Activated B cell treated with CpG ODN at 0.5 μM for 24 hours (primary cell): ENCODE data around the gene TBC1D16. TPM values are rescaled to one million over a fixed set of nuclear protein-coding genes. Genes with fewer than 3 reads are reported as not detected.

Experiments
- ATAC-seq: fragments of 200-7000 bp; cut with Tn5 transposase; one replicate; pipeline ENCODE4 v1.10.0; 2021; ENCODE audit warnings: low read depth, mild to moderate bottlenecking, moderate library complexity
- CTCF ChIA-PET: fragments of 350-600 bp; sonication (Branson Sonifier 250); formaldehyde crosslinking; loops from one replicate; lab custom pipeline; 2021; ENCODE audit warnings: antibody characterized with exemption; lab: Charles Lee
- POLR2A ChIA-PET: fragments of 350-600 bp; sonication (Branson Sonifier 250); formaldehyde crosslinking; loops from one replicate; lab custom pipeline; 2021; ENCODE audit warnings: antibody characterized with exemption; lab: Charles Lee
- DNase-seq: peaks from one replicate; pipeline ENCODE4 v3.0.0; 2022
- H3K27ac Mint-ChIP-seq: one replicate; pipeline ENCODE4 v1.8.0; 2020; ENCODE audit warnings: mixed read lengths
- H3K27me3 Mint-ChIP-seq: one replicate; pipeline ENCODE4 v1.8.0; 2021; ENCODE audit warnings: mixed read lengths
- H3K36me3 Mint-ChIP-seq: one replicate; pipeline ENCODE4 v1.8.0; 2021; ENCODE audit warnings: low read depth, mixed read lengths
- H3K4me1 Mint-ChIP-seq: one replicate; pipeline ENCODE4 v1.8.0; 2021; ENCODE audit warnings: mixed read lengths
- H3K4me3 Mint-ChIP-seq: one replicate; pipeline ENCODE4 v1.8.0; 2020; ENCODE audit warnings: mild to moderate bottlenecking, mixed read lengths
- H3K9me3 Mint-ChIP-seq: one replicate; pipeline ENCODE4 v1.8.0; 2020; ENCODE audit warnings: mixed read lengths
- intact Hi-C: fragments of 100-400 bp; cut with micrococcal nuclease; formaldehyde crosslinking; loops from one replicate; pipeline ENCODE4 v1.15.1; 2024
- total RNA-seq: library from RNA; stranded (reverse); gene quantifications from 2 replicates; pipeline ENCODE4 v1.2.3, GENCODE V29; 2022
- TF ChIP-seq, protein P1 (sequence below): fragments of 200-600 bp; IDR thresholded peaks from one replicate; pipeline ENCODE4 v1.8.0; 2022; ENCODE audit warnings: antibody characterized with exemption, mild to moderate bottlenecking

TBC1D16 gene
- total RNA-seq, 1 donor from 2014 or later, result 2.6 TPM

DNA sequence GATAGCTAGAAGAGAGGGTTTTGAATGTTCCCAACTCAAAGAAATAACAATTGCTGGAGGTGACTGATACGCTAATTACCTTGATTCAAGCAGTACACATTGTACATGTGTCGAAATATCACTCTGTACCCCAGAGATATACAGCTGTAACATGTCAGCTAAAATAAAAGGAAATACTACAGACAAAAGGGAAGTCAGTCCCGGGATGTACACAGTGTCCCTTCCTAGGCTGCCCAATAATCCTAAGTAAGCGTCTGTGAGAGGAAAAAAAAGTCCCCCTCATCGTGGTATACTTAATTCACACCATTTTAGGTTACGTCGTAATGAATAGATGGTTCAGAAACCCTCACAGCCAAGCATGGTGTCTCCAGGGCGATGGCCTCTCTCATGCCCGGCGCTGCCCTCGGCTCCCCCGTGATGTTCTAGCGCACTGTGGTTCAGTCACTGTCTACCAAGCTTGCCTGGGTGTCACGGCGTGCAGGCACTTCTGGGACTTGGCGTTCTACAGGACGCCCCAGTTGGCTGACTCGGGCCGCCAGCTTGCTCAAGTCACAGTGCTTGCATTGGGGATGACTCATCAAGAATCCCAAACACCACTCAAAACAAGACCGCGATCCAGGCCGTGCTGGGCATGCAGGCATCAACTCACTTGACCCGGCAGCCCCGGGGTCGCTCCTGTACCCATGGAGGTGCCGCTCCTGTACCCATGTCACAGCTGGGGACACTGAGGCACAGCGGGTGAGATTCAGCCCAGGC lies 28.3 kb upstream of the TBC1D16 start:
- Mint-ChIP-seq H3K4me3 (no peak overlapping the region), H3K4me1 (no peaks in the 10 kb centered on the region), H3K27me3 (no peaks in the 10 kb centered on the region), H3K36me3 (no peaks in the 10 kb centered on the region), H3K27ac (no peak overlapping the region), H3K9me3 (no peaks in the 10 kb centered on the region)
- TF ChIP-seq, protein P1, sequence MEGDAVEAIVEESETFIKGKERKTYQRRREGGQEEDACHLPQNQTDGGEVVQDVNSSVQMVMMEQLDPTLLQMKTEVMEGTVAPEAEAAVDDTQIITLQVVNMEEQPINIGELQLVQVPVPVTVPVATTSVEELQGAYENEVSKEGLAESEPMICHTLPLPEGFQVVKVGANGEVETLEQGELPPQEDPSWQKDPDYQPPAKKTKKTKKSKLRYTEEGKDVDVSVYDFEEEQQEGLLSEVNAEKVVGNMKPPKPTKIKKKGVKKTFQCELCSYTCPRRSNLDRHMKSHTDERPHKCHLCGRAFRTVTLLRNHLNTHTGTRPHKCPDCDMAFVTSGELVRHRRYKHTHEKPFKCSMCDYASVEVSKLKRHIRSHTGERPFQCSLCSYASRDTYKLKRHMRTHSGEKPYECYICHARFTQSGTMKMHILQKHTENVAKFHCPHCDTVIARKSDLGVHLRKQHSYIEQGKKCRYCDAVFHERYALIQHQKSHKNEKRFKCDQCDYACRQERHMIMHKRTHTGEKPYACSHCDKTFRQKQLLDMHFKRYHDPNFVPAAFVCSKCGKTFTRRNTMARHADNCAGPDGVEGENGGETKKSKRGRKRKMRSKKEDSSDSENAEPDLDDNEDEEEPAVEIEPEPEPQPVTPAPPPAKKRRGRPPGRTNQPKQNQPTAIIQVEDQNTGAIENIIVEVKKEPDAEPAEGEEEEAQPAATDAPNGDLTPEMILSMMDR, result no peak
- ChIA-PET POLR2A (no interaction called here), CTCF (no interaction called here)
- no peak for ATAC-seq
- intact Hi-C loops, result no loop called here
- DNase-seq, result no peak

DNA sequence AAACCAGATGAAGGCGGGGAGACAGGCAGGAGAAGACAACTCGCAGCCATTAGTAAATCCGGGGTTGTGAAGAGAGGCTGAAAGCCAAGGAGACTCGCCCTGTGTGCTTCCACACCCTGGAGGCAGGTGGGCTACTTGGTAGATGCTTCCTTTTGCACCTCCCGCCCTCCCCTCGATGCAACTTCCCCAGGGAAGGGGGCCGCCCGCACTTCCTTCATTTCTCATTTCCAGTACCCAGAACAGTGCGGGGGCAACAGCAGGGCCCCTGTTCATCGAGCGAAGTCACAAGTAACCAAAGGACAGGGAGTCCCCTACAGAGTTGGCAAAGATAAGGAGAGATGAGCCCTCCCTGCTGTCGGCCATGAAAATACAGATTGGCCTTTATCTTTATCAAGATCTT lies 25.7 kb upstream of the TBC1D16 start:
- ChIA-PET POLR2A (no interaction called here), CTCF (no interaction called here)
- intact Hi-C loops, result no loop called here
- Mint-ChIP-seq H3K27me3 (no peaks in the 10 kb centered on the region), H3K9me3 (no peaks in the 10 kb centered on the region), H3K27ac (no peak overlapping the region), H3K4me3 (no peak overlapping the region), H3K36me3 (no peaks in the 10 kb centered on the region), H3K4me1 (no peaks in the 10 kb centered on the region)
- TF ChIP-seq, protein P1, result no peak
- ATAC-seq (no peak), DNase-seq (no peak)

DNA sequence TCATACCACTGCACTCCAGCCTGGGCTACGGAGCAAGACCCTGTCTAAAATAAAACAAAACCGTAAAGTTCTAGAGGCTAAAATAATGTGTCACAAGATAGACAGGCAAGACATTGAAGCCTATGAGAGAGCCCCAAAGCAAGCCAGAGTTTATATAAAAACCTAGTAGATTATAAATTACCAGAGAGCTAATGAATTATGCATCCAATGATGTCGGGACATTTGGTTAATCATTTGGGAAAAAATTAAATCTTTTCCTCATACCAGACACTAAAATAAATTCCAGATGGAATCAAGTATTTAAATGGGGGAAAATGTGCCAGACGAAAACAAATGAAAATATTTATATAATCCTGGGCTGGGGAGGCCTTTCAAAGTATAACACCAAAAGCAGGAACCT lies 25.0 kb upstream of the TBC1D16 start:
- Mint-ChIP-seq H3K27me3 (no peaks in the 10 kb centered on the region), H3K4me3 (no peak overlapping the region), H3K4me1 (no peaks in the 10 kb centered on the region), H3K36me3 (no peaks in the 10 kb centered on the region), H3K27ac (no peak overlapping the region), H3K9me3 (no peaks in the 10 kb centered on the region)
- TF ChIP-seq, protein P1, result no peak
- ChIA-PET CTCF (no interaction called here), POLR2A (no interaction called here)
- DNase-seq (no peak), ATAC-seq (no peak)
- intact Hi-C loops, result no loop called here

DNA sequence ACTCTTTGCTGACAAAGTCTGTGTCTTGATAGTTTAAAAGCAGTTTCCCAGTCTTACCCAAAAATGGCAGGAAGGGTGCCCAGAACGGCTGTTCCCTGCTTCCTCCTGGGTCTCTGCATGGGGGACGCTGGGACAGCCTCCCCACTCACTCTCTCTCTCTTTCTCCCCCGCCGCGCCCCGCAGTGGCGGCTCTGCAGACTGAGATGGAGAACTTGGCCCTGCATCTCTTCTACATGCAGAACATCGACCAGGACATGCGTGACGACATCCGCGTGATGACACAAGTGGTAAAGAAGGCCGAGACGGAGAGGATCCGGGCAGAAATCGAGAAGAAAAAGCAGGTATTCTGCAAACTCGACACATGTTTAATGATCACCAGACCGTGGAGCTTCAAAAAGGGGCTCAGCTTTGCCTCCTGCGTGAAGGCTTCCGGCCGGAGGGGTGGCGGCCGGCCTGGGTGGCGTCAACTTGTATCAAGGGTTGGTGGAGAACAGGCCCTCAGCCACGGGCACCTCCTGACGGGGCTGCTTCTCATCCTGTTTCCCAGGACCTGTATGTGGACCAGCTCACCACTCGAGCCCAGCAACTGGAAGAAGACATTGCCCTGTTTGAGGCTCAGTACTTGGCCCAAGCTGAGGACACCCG lies 22.8 kb upstream of the TBC1D16 start:
- DNase-seq (no peak), ATAC-seq (no peak)
- H3K9me3 Mint-ChIP-seq, result no peaks in the 10 kb centered on the region
- H3K4me3 Mint-ChIP-seq, result no peak overlapping the region
- intact Hi-C loops, result no loop called here
- peaks cover 2% of the 10 kb centered on the region for H3K27me3 Mint-ChIP-seq
- no peak overlapping the region for H3K27ac Mint-ChIP-seq
- TF ChIP-seq, protein P1, result no peak
- POLR2A ChIA-PET, result interaction anchor here (0.7 kb wide), 2 partner anchors 54 to 772 kb away, joined by 3 to 8 read pairs; no protein-coding TSS in a partner anchor
- no peaks in the 10 kb centered on the region for H3K4me1 Mint-ChIP-seq
- H3K36me3 Mint-ChIP-seq, result no peaks in the 10 kb centered on the region
- CTCF ChIA-PET, result no interaction called here

DNA sequence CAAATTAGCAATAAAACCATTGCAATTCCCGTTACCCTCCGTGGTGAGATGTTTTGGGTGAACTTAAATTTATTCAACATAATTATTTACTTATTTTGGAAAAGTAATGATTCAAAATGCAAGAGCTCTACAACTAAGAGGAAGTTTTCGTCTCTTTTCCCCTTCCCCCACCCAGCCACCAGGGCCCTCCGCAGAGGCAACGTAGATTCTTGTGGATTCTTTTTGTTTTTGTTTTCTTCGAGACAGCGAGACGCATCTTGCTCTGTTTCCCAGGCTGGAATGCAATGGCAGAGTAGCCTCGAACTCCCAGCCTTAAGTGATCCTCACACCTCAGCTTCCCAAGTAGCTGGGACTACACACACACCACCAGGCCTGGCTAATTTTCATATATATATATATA lies 19.9 kb upstream of the TBC1D16 start:
- H3K27ac Mint-ChIP-seq, result no peak overlapping the region
- CTCF ChIA-PET, result no interaction called here

More for the DNA sequence above, 19.9 kb upstream of the TBC1D16 start:
- intact Hi-C loops, result no loop called here
- Mint-ChIP-seq H3K9me3 (no peaks in the 10 kb centered on the region), H3K36me3 (no peaks in the 10 kb centered on the region), H3K27me3 (peaks cover 2% of the 10 kb centered on the region), H3K4me1 (no peaks in the 10 kb centered on the region), H3K4me3 (no peak overlapping the region)
- POLR2A ChIA-PET, result no interaction called here
- ATAC-seq (no peak), DNase-seq (no peak)
- TF ChIP-seq, protein P1, result no peak
